Esophagus squamous epithelium (tissue), 4 donors: ENCODE data around the gene WNT2.

Source experiments
- POLR2A ChIP-seq, 4 donors: fragments of 450-650 bp; IDR thresholded peaks; one replicate each; pipeline ENCODE4 v1.6.1; 2017; ENCODE audit warnings: antibody characterized with exemption in 4 of 4, mild to moderate bottlenecking in 4 of 4, moderate library complexity in 3 of 4
- TF ChIP-seq, protein P1 (sequence below), 6 experiments: fragments of 450-650 bp in 4 of 6; fragments of 200-600 bp in 2 of 6; sonication (generic) in 2 of 6; IDR thresholded peaks; one replicate each; pipeline ENCODE4 v1.5.1; 2016 to 2019; ENCODE audit warnings: antibody characterized with exemption in 6 of 6, mild to moderate bottlenecking in 4 of 6, moderate library complexity in 4 of 6

DNA sequence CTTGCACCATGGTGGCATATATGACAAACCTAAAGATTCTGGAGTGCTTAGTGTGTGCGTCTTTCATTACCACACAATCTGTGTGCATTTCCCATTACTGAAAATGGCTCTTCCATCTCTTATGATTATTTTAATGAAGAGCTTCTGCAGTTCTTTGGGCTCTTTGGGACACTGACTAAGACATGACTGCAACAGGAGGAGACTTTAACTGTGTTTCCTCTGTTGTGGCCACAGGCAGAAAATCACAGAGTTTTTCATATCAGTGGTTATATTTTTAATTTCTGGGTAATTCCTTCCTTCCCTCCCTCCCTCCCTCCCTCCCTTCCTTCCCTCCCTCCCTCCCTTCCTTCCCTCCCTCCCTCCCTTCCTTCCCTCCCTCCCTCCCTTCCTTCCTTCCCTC lies 58.1 kb downstream of the WNT2 start:
- TF ChIP-seq, protein P1, sequence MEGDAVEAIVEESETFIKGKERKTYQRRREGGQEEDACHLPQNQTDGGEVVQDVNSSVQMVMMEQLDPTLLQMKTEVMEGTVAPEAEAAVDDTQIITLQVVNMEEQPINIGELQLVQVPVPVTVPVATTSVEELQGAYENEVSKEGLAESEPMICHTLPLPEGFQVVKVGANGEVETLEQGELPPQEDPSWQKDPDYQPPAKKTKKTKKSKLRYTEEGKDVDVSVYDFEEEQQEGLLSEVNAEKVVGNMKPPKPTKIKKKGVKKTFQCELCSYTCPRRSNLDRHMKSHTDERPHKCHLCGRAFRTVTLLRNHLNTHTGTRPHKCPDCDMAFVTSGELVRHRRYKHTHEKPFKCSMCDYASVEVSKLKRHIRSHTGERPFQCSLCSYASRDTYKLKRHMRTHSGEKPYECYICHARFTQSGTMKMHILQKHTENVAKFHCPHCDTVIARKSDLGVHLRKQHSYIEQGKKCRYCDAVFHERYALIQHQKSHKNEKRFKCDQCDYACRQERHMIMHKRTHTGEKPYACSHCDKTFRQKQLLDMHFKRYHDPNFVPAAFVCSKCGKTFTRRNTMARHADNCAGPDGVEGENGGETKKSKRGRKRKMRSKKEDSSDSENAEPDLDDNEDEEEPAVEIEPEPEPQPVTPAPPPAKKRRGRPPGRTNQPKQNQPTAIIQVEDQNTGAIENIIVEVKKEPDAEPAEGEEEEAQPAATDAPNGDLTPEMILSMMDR (IDR thresholded peaks at IDR 0.05) = no peak
- no peak for TF ChIP-seq POLR2A (IDR thresholded peaks at IDR 0.05)
